HG03571 (cell line): Measurements from ENCODE around the gene METRNL.

Experiments
- ATAC-seq: cut with Tn5 transposase; IDR thresholded peaks from one replicate; pipeline ENCODE4 v1.9.1; 2021; ENCODE audit not compliant: unreplicated experiment

METRNL gene

GRCh38 chr17:83089328-83090132 is 10.1 kb downstream of the METRNL start:
- no peak for ATAC-seq

GRCh38 chr17:83090444-83091256 is 11.2 kb downstream of the METRNL start:
- no peak for ATAC-seq

- no peak for ATAC-seq
Observed at GRCh38 chr17:83091257-83092141, 12.1 kb downstream of the METRNL start.

- no peak for ATAC-seq
Observed at GRCh38 chr17:83092186-83092585, 12.8 kb downstream of the METRNL start.

GRCh38 chr17:83092931-83093330 is 13.5 kb downstream of the METRNL start:
- no peak for ATAC-seq

GRCh38 chr17:83093506-83093905 is 14.1 kb downstream of the METRNL start:
- ATAC-seq, result no peak

- no peak for ATAC-seq
Observed at GRCh38 chr17:83094291-83094690, 14.9 kb downstream of the METRNL start.

- no peak for ATAC-seq
Observed at GRCh38 chr17:83095016-83095415, 15.6 kb downstream of the METRNL start.

GRCh38 chr17:83096401-83097224 is 17.2 kb downstream of the METRNL start:
- no peak for ATAC-seq

- no peak for ATAC-seq
Observed at GRCh38 chr17:83097831-83098230, 18.4 kb downstream of the METRNL start.

- ATAC-seq, result no peak
Observed at GRCh38 chr17:83098241-83099085, 19.1 kb downstream of the METRNL start.

- ATAC-seq, result no peak
Observed at GRCh38 chr17:83099086-83099555, 19.7 kb downstream of the METRNL start.

GRCh38 chr17:83099570-83100181 is 20.3 kb downstream of the METRNL start:
- ATAC-seq, result no peak

GRCh38 chr17:83100220-83100852 is 20.9 kb downstream of the METRNL start:
- ATAC-seq, result no peak

GRCh38 chr17:83100853-83101391 is 21.5 kb downstream of the METRNL start:
- no peak for ATAC-seq

- ATAC-seq, result no peak
Observed at GRCh38 chr17:83101805-83102480, 22.5 kb downstream of the METRNL start.

- ATAC-seq, result no peak
Observed at GRCh38 chr17:83103200-83103942, 24.0 kb downstream of the METRNL start.
